Measurements from ENCODE around the gene PDZK1IP1. TPM values are rescaled to one million over a fixed set of nuclear protein-coding genes. Genes with fewer than 3 reads are reported as not detected.
"Not testable (repeated sequence)": the region's sequence is repeated elsewhere in the genome, so short reads cannot be mapped to it uniquely, and the experiment has no call there.

PDZK1IP1 gene
- total RNA-seq, 1 donor from 2014 or later = not detected

GRCh38 chr1:47205918-47206317, 16.1 kb upstream of the PDZK1IP1 start:
- no peak overlapping the region for H3K27ac Mint-ChIP-seq (ENCODE audit: unreplicated experiment)
- no peak overlapping the region for H3K4me3 Mint-ChIP-seq (ENCODE audit: unreplicated experiment)
- peaks cover 50% of the 10 kb centered on the region for H3K27me3 Mint-ChIP-seq (ENCODE audit: unreplicated experiment)
- H3K9me3 Mint-ChIP-seq (ENCODE audit: unreplicated experiment) = peaks cover 10% of the 10 kb centered on the region
- peaks cover 2% of the 10 kb centered on the region for H3K36me3 Mint-ChIP-seq (ENCODE audit: unreplicated experiment)
- TF ChIP-seq CTCF (IDR thresholded peaks at IDR 0.05) = no peak
- no peak for DNase-seq (ENCODE audit: extremely low spot score, unreplicated experiment)
- no peaks in the 10 kb centered on the region for H3K4me1 Mint-ChIP-seq (ENCODE audit: unreplicated experiment)

- not testable (repeated sequence) for H3K36me3 Mint-ChIP-seq (ENCODE audit: unreplicated experiment); DNase-seq (ENCODE audit: extremely low spot score, unreplicated experiment); H3K4me3 Mint-ChIP-seq (ENCODE audit: unreplicated experiment); H3K4me1 Mint-ChIP-seq (ENCODE audit: unreplicated experiment); H3K9me3 Mint-ChIP-seq (ENCODE audit: unreplicated experiment); H3K27ac Mint-ChIP-seq (ENCODE audit: unreplicated experiment)
- peaks cover 50% of the 10 kb centered on the region for H3K27me3 Mint-ChIP-seq (ENCODE audit: unreplicated experiment)
Observed at GRCh38 chr1:47203504-47203903, 13.7 kb upstream of the PDZK1IP1 start.

GRCh38 chr1:47201179-47201578, 11.3 kb upstream of the PDZK1IP1 start:
- peaks cover 10% of the 10 kb centered on the region for H3K9me3 Mint-ChIP-seq (ENCODE audit: unreplicated experiment)
- H3K36me3 Mint-ChIP-seq (ENCODE audit: unreplicated experiment) = peaks cover 2% of the 10 kb centered on the region
- H3K27me3 Mint-ChIP-seq (ENCODE audit: unreplicated experiment) = peaks cover 51% of the 10 kb centered on the region
- H3K4me1 Mint-ChIP-seq (ENCODE audit: unreplicated experiment) = no peaks in the 10 kb centered on the region
- H3K27ac Mint-ChIP-seq (ENCODE audit: unreplicated experiment) = no peak overlapping the region
- TF ChIP-seq CTCF (IDR thresholded peaks at IDR 0.05) = no peak
- H3K4me3 Mint-ChIP-seq (ENCODE audit: unreplicated experiment) = no peak overlapping the region
- DNase-seq (ENCODE audit: extremely low spot score, unreplicated experiment) = no peak

- no peak for DNase-seq (ENCODE audit: extremely low spot score, unreplicated experiment)
- H3K36me3 Mint-ChIP-seq (ENCODE audit: unreplicated experiment) = no peaks in the 10 kb centered on the region
- no peak for TF ChIP-seq CTCF (IDR thresholded peaks at IDR 0.05)
- H3K4me1 Mint-ChIP-seq (ENCODE audit: unreplicated experiment) = no peaks in the 10 kb centered on the region
- peaks cover 40% of the 10 kb centered on the region for H3K27me3 Mint-ChIP-seq (ENCODE audit: unreplicated experiment)
- peaks cover 3% of the 10 kb centered on the region for H3K9me3 Mint-ChIP-seq (ENCODE audit: unreplicated experiment)
- no peak overlapping the region for H3K27ac Mint-ChIP-seq (ENCODE audit: unreplicated experiment)
- H3K4me3 Mint-ChIP-seq (ENCODE audit: unreplicated experiment) = no peak overlapping the region
Observed at GRCh38 chr1:47198214-47198613, 8.4 kb upstream of the PDZK1IP1 start.

- H3K27me3 Mint-ChIP-seq (ENCODE audit: unreplicated experiment) = peaks cover 40% of the 10 kb centered on the region
- H3K9me3 Mint-ChIP-seq (ENCODE audit: unreplicated experiment) = no peaks in the 10 kb centered on the region
- H3K36me3 Mint-ChIP-seq (ENCODE audit: unreplicated experiment) = no peaks in the 10 kb centered on the region
- no peak for TF ChIP-seq CTCF (IDR thresholded peaks at IDR 0.05)
- H3K4me1 Mint-ChIP-seq (ENCODE audit: unreplicated experiment) = peaks cover 8% of the 10 kb centered on the region
- DNase-seq (ENCODE audit: extremely low spot score, unreplicated experiment) = no peak
- H3K4me3 Mint-ChIP-seq (ENCODE audit: unreplicated experiment) = no peak overlapping the region
- no peak overlapping the region for H3K27ac Mint-ChIP-seq (ENCODE audit: unreplicated experiment)
Observed at GRCh38 chr1:47196622-47197021, 6.8 kb upstream of the PDZK1IP1 start.

- peaks cover 11% of the 10 kb centered on the region for H3K4me1 Mint-ChIP-seq (ENCODE audit: unreplicated experiment)
Observed at GRCh38 chr1:47195981-47196380, 6.1 kb upstream of the PDZK1IP1 start.

More at GRCh38 chr1:47195981-47196380, 6.1 kb upstream of the PDZK1IP1 start:
- DNase-seq (ENCODE audit: extremely low spot score, unreplicated experiment); H3K27ac Mint-ChIP-seq (ENCODE audit: unreplicated experiment); H3K9me3 Mint-ChIP-seq (ENCODE audit: unreplicated experiment); H3K4me3 Mint-ChIP-seq (ENCODE audit: unreplicated experiment); H3K36me3 Mint-ChIP-seq (ENCODE audit: unreplicated experiment): not testable (repeated sequence)
- peaks cover 34% of the 10 kb centered on the region for H3K27me3 Mint-ChIP-seq (ENCODE audit: unreplicated experiment)

Data from osteocyte (in vitro differentiated cells).